HepG2 (cell line): ENCODE data around the gene STPG4. TPM values are rescaled to one million over a fixed set of nuclear protein-coding genes. Genes with fewer than 3 reads are reported as not detected.

Experiments
- AGO2 ChIP-seq: fragments of 200-400 bp; formaldehyde crosslinking; optimal IDR thresholded peaks from 2 replicates; pipeline ENCODE3; 2017; ENCODE audit warnings: mild to moderate bottlenecking, low read depth, low read length, moderate library complexity
- DNMT1 ChIP-seq: sonication (generic); formaldehyde crosslinking; IDR thresholded peaks from 2 replicates; pipeline ENCODE4 v1.5.1; 2020; ENCODE audit warnings: mild to moderate bottlenecking, missing genetic modification reagents
- IRF2 ChIP-seq: IDR thresholded peaks from 2 replicates; pipeline ENCODE4 v1.6.1; 2018; ENCODE audit warnings: missing genetic modification reagents, missing compliant biosample characterization
- LBX2 ChIP-seq: sonication (generic); formaldehyde crosslinking; IDR thresholded peaks from 2 replicates; pipeline ENCODE4 v1.5.0; 2020; ENCODE audit warnings: missing genetic modification reagents, mild to moderate bottlenecking, borderline replicate concordance
- NFE2L1 ChIP-seq: sonication (generic); formaldehyde crosslinking; IDR thresholded peaks from 2 replicates; pipeline ENCODE4 v1.4.0; 2020; ENCODE audit warnings: missing genetic modification reagents, mild to moderate bottlenecking, borderline replicate concordance
- NR2F6 ChIP-seq, 2 experiments: IDR thresholded peaks; 2 replicates each; pipeline ENCODE4 v1.6.1; 2016; ENCODE audit warnings: antibody characterized with exemption in 1 of 2, mild to moderate bottlenecking in 1 of 2
- PAXIP1 ChIP-seq: sonication (generic); formaldehyde crosslinking; conservative IDR thresholded peaks from 2 replicates; pipeline ENCODE4 v1.4.0; 2020; ENCODE audit warnings: mild to moderate bottlenecking, missing genetic modification reagents, moderate library complexity
- SALL2 ChIP-seq: sonication (generic); formaldehyde crosslinking; IDR thresholded peaks from 2 replicates; pipeline ENCODE4 v1.8.1; 2023; ENCODE audit warnings: mild to moderate bottlenecking, missing genetic modification reagents, inconsistent platforms
- TEAD3 ChIP-seq: optimal IDR thresholded peaks from 2 replicates; pipeline ENCODE3; 2016; ENCODE audit warnings: borderline replicate concordance
- TFE3 ChIP-seq: IDR thresholded peaks from 2 replicates; pipeline ENCODE4 v1.6.1; 2016
- ZBTB14 ChIP-seq: sonication (generic); formaldehyde crosslinking; IDR thresholded peaks from 2 replicates; pipeline ENCODE4 v1.4.0; 2020; ENCODE audit warnings: missing genetic modification reagents
- ZNF234 ChIP-seq: sonication (generic); formaldehyde crosslinking; conservative IDR thresholded peaks from 2 replicates; pipeline ENCODE4 v1.5.1; 2020; ENCODE audit warnings: mild to moderate bottlenecking, missing genetic modification reagents
- ZNF510 ChIP-seq: sonication (generic); formaldehyde crosslinking; IDR thresholded peaks from 2 replicates; pipeline ENCODE4 v1.4.0; 2020; ENCODE audit warnings: low read depth, mild to moderate bottlenecking, missing genetic modification reagents
- ZNF562 ChIP-seq: sonication (generic); formaldehyde crosslinking; IDR thresholded peaks from 2 replicates; pipeline ENCODE4 v1.8.0; 2022; ENCODE audit warnings: missing genetic modification reagents, borderline replicate concordance
- ZNF879 ChIP-seq: sonication (generic); formaldehyde crosslinking; IDR thresholded peaks from 2 replicates; pipeline ENCODE4 v1.8.1; 2023; ENCODE audit warnings: missing genetic modification reagents
- polyA plus RNA-seq, 8 experiments: library from polyadenylated mRNA; depleted of rRNA in 3 of 8; stranded (reverse) in 7 of 8; unstranded in 1 of 8; fragments of >200 nt; fragmentation: Illumina TruSeq in 4 of 8; extraction: Trizol in 4 of 8; gene quantifications; 2 replicates each; pipeline versions ENCODE4 v1.2.1 to v1.2.3, GENCODE V29; 2011 to 2016; ENCODE audit warnings: low read depth in 4 of 8, missing spikeins in 1 of 8, mixed read lengths in 1 of 8; ENCODE audit not compliant: insufficient read depth in 1 of 8
- total RNA-seq, 5 experiments: library from RNA; depleted of rRNA; stranded (reverse); fragments of >200 nt; fragmentation: Illumina TruSeq; extraction: Trizol; gene quantifications; 2 replicates each; pipeline ENCODE4 v1.2.3, GENCODE V29; 2016; ENCODE audit warnings: low read depth in 1 of 5
- TF ChIP-seq, protein P1 (sequence below): sonication (generic); formaldehyde crosslinking; conservative IDR thresholded peaks from 2 replicates; pipeline ENCODE4 v1.8.1; 2023; ENCODE audit warnings: missing genetic modification reagents
- TF ChIP-seq, protein P2 (sequence below): sonication (generic); formaldehyde crosslinking; IDR thresholded peaks from 2 replicates; pipeline ENCODE4 v1.4.0; 2020; ENCODE audit warnings: missing genetic modification reagents, borderline replicate concordance

Gene STPG4
- total and polyA plus RNA-seq, 2 of the 13 experiments (the other 11 are each of a cell fraction or from before 2014, with no cell fraction given) = 0.11 to 0.15 TPM

- TF ChIP-seq LBX2 (0 out of 2 replicates have a peak, but pooled peaks have one; percentile 26), AGO2 (peak; percentile 52), ZNF879 (no peak), ZNF510 (CRISPR knock-in tag) (0 out of 2 replicates have a peak, but pooled peaks have one; percentile 4), SALL2 (CRISPR knock-in tag) (no peak), PAXIP1 (CRISPR knock-in tag) (peak; percentile 49; the same call in 1 of the 2 replicates), ZNF234 (CRISPR knock-in tag) (no peak), DNMT1 (0 out of 2 replicates have a peak, but pooled peaks have one; percentile 37), IRF2 (CRISPR knock-in tag) (no peak), ZBTB14 (CRISPR knock-in tag) (no peak), NR2F6 (IDR thresholded peaks at IDR 0.05) (peak; percentile 51; the same call in 1 of the 2 replicates), NR2F6 (CRISPR knock-in tag; IDR thresholded peaks at IDR 0.05) (peak; percentile 53; the same call in 1 of the 2 replicates), TEAD3 (peak; percentile 47), ZNF562 (CRISPR knock-in tag) (no peak), TFE3 (CRISPR knock-in tag) (0 out of 2 replicates have a peak, but pooled peaks have one; percentile 9), NFE2L1 (CRISPR knock-in tag) (no peak)
- TF ChIP-seq, protein P1, sequence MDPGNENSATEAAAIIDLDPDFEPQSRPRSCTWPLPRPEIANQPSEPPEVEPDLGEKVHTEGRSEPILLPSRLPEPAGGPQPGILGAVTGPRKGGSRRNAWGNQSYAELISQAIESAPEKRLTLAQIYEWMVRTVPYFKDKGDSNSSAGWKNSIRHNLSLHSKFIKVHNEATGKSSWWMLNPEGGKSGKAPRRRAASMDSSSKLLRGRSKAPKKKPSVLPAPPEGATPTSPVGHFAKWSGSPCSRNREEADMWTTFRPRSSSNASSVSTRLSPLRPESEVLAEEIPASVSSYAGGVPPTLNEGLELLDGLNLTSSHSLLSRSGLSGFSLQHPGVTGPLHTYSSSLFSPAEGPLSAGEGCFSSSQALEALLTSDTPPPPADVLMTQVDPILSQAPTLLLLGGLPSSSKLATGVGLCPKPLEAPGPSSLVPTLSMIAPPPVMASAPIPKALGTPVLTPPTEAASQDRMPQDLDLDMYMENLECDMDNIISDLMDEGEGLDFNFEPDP (CRISPR knock-in tag) = peak; percentile 85
- TF ChIP-seq, protein P2, sequence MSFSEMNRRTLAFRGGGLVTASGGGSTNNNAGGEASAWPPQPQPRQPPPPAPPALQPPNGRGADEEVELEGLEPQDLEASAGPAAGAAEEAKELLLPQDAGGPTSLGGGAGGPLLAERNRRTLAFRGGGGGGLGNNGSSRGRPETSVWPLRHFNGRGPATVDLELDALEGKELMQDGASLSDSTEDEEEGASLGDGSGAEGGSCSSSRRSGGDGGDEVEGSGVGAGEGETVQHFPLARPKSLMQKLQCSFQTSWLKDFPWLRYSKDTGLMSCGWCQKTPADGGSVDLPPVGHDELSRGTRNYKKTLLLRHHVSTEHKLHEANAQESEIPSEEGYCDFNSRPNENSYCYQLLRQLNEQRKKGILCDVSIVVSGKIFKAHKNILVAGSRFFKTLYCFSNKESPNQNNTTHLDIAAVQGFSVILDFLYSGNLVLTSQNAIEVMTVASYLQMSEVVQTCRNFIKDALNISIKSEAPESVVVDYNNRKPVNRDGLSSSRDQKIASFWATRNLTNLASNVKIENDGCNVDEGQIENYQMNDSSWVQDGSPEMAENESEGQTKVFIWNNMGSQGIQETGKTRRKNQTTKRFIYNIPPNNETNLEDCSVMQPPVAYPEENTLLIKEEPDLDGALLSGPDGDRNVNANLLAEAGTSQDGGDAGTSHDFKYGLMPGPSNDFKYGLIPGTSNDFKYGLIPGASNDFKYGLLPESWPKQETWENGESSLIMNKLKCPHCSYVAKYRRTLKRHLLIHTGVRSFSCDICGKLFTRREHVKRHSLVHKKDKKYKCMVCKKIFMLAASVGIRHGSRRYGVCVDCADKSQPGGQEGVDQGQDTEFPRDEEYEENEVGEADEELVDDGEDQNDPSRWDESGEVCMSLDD (CRISPR knock-in tag) = no peak
These were observed 84.8 kb downstream of the STPG4 start (continued) for GRCh38 chr2:47070155-47070919.
